HepG2 (cell line): ENCODE results near the gene PIP5K1A. TPM values are rescaled to one million over a fixed set of nuclear protein-coding genes. Genes with fewer than 3 reads are reported as not detected.

Experiments used
- BCL3 ChIP-seq: sonication (generic); formaldehyde crosslinking; IDR thresholded peaks from 2 replicates; pipeline ENCODE4 v1.5.1; 2020; ENCODE audit warnings: mild to moderate bottlenecking, missing genetic modification reagents, moderate library complexity
- ETS1 ChIP-seq: sonication (generic); formaldehyde crosslinking; IDR thresholded peaks from 2 replicates; pipeline ENCODE4 v1.4.0; 2020; ENCODE audit warnings: missing genetic modification reagents
- GTF2F1 ChIP-seq: fragments of 150-350 bp; IDR thresholded peaks from 2 replicates; pipeline ENCODE4 v1.6.1; 2014; ENCODE audit warnings: low read length
- HMG20B ChIP-seq: conservative IDR thresholded peaks from 2 replicates; pipeline ENCODE4 v1.6.1; 2016; ENCODE audit warnings: missing genetic modification reagents, missing compliant biosample characterization
- HOXA7 ChIP-seq: sonication (generic); formaldehyde crosslinking; IDR thresholded peaks from 2 replicates; pipeline ENCODE4 v1.8.1; 2022; ENCODE audit warnings: mild to moderate bottlenecking, missing genetic modification reagents, moderate library complexity
- MEIS2 ChIP-seq: sonication (generic); formaldehyde crosslinking; IDR thresholded peaks from 2 replicates; pipeline ENCODE4 v1.9.0; 2021; ENCODE audit warnings: mild to moderate bottlenecking, missing genetic modification reagents
- MIXL1 ChIP-seq: IDR thresholded peaks from 2 replicates; pipeline ENCODE4 v1.6.1; 2016
- MXD3 ChIP-seq: IDR thresholded peaks from 2 replicates; pipeline ENCODE4 v1.6.1; 2016; ENCODE audit warnings: mild to moderate bottlenecking, missing biosample characterization, missing genetic modification reagents
- NCOA2 ChIP-seq: sonication (generic); formaldehyde crosslinking; IDR thresholded peaks from 2 replicates; pipeline ENCODE4 v1.8.0; 2022; ENCODE audit warnings: inconsistent platforms
- NFRKB ChIP-seq: fragments of 450-650 bp; IDR thresholded peaks from 2 replicates; pipeline ENCODE4 v1.6.1; 2017
- PLRG1 ChIP-seq: fragments of 450-650 bp; conservative IDR thresholded peaks from 2 replicates; pipeline ENCODE4 v1.6.1; 2016
- REL ChIP-seq: sonication (generic); formaldehyde crosslinking; conservative IDR thresholded peaks from 2 replicates; pipeline ENCODE4 v1.8.0; 2022; ENCODE audit warnings: mild to moderate bottlenecking, missing genetic modification reagents, moderate library complexity
- STAG1 ChIP-seq: sonication (generic); formaldehyde crosslinking; IDR thresholded peaks from 2 replicates; pipeline ENCODE4 v1.4.0; 2020; ENCODE audit warnings: missing genetic modification reagents
- SUZ12 ChIP-seq: fragments of 150-350 bp; IDR thresholded peaks from 2 replicates; pipeline ENCODE4 v1.6.1; 2014; ENCODE audit warnings: low read depth, low read length
- TFDP1 ChIP-seq: IDR thresholded peaks from 2 replicates; pipeline ENCODE4 v1.6.1; 2016; ENCODE audit warnings: missing compliant biosample characterization, missing genetic modification reagents, borderline replicate concordance
- ZNF292 ChIP-seq: sonication (generic); formaldehyde crosslinking; IDR thresholded peaks from 2 replicates; pipeline ENCODE4 v1.8.1; 2022; ENCODE audit warnings: mild to moderate bottlenecking, low read depth, missing genetic modification reagents, borderline replicate concordance
- ZNF34 ChIP-seq: sonication (generic); formaldehyde crosslinking; IDR thresholded peaks from 2 replicates; pipeline ENCODE4 v1.4.0; 2020; ENCODE audit warnings: mild to moderate bottlenecking, missing genetic modification reagents, borderline replicate concordance
- ZNF383 ChIP-seq: sonication (generic); formaldehyde crosslinking; IDR thresholded peaks from 2 replicates; pipeline ENCODE4 v1.4.0; 2020; ENCODE audit warnings: missing genetic modification reagents, mild to moderate bottlenecking, borderline replicate concordance
- ZNF563 ChIP-seq: sonication (generic); formaldehyde crosslinking; IDR thresholded peaks from 2 replicates; pipeline ENCODE4 v1.8.0; 2022; ENCODE audit warnings: mild to moderate bottlenecking, moderate library complexity, missing genetic modification reagents
- ZNF674 ChIP-seq: sonication (generic); formaldehyde crosslinking; IDR thresholded peaks from 2 replicates; pipeline ENCODE4 v1.5.0; 2020; ENCODE audit warnings: low read depth, mild to moderate bottlenecking, missing genetic modification reagents
- ZNF766 ChIP-seq: sonication (generic); formaldehyde crosslinking; IDR thresholded peaks from 2 replicates; pipeline ENCODE4 v1.5.0; 2020; ENCODE audit warnings: missing genetic modification reagents, borderline replicate concordance
- ZNF775 ChIP-seq: sonication (generic); formaldehyde crosslinking; IDR thresholded peaks from 2 replicates; pipeline ENCODE4 v1.4.0; 2020; ENCODE audit warnings: missing genetic modification reagents, mild to moderate bottlenecking, moderate library complexity, borderline replicate concordance
- polyA plus RNA-seq, 8 experiments: library from polyadenylated mRNA; depleted of rRNA in 3 of 8; stranded (reverse) in 7 of 8; unstranded in 1 of 8; fragments of >200 nt; fragmentation: Illumina TruSeq in 4 of 8; extraction: Trizol in 4 of 8; gene quantifications; 2 replicates each; pipeline versions ENCODE4 v1.2.1 to v1.2.3, GENCODE V29; 2011 to 2016; ENCODE audit warnings: low read depth in 4 of 8, missing spikeins in 1 of 8, mixed read lengths in 1 of 8; ENCODE audit not compliant: insufficient read depth in 1 of 8
- total RNA-seq, 5 experiments: library from RNA; depleted of rRNA; stranded (reverse); fragments of >200 nt; fragmentation: Illumina TruSeq; extraction: Trizol; gene quantifications; 2 replicates each; pipeline ENCODE4 v1.2.3, GENCODE V29; 2016; ENCODE audit warnings: low read depth in 1 of 5
- TF ChIP-seq, protein P1 (sequence below): sonication (generic); formaldehyde crosslinking; IDR thresholded peaks from 2 replicates; pipeline ENCODE4 v1.4.0; 2020; ENCODE audit warnings: missing genetic modification reagents
- TF ChIP-seq, protein P2 (sequence below): sonication (generic); formaldehyde crosslinking; IDR thresholded peaks from 2 replicates; pipeline ENCODE4 v1.4.0; 2020; ENCODE audit warnings: mild to moderate bottlenecking, missing genetic modification reagents

Gene PIP5K1A
- total and polyA plus RNA-seq, 2 of the 13 experiments (the other 11 are each of a cell fraction or from before 2014, with no cell fraction given), result 45.3 to 65.1 TPM

GRCh38 chr1:151196292-151196800, 2.0 kb upstream of the PIP5K1A start (continued):
- TF ChIP-seq ZNF766 (no peak), ZNF34 (CRISPR knock-in tag) (no peak), TFDP1 (CRISPR knock-in tag) (no peak), ZNF674 (CRISPR knock-in tag) (0 out of 2 replicates have a peak, but pooled peaks have one; percentile 19), ZNF383 (CRISPR knock-in tag) (no peak), PLRG1 (no peak), MEIS2 (CRISPR knock-in tag) (no peak), HMG20B (CRISPR knock-in tag) (no peak), ETS1 (CRISPR knock-in tag) (no peak), NFRKB (no peak), SUZ12 (no peak), ZNF563 (CRISPR knock-in tag) (no peak; the same call in 1 of the 2 replicates), BCL3 (CRISPR knock-in tag) (no peak), HOXA7 (CRISPR knock-in tag) (no peak), NCOA2 (CRISPR knock-in tag) (no peak), GTF2F1 (no peak), STAG1 (CRISPR knock-in tag) (peak; percentile 48), REL (0 out of 2 replicates have a peak, but pooled peaks have one; percentile 32), ZNF292 (CRISPR knock-in tag) (peak; percentile 10; the same call in 1 of the 2 replicates), MXD3 (no peak), ZNF775 (CRISPR knock-in tag) (peak; percentile 27; the same call in 1 of the 2 replicates), MIXL1 (0 out of 2 replicates have a peak, but pooled peaks have one; percentile 39)
- TF ChIP-seq, protein P1, sequence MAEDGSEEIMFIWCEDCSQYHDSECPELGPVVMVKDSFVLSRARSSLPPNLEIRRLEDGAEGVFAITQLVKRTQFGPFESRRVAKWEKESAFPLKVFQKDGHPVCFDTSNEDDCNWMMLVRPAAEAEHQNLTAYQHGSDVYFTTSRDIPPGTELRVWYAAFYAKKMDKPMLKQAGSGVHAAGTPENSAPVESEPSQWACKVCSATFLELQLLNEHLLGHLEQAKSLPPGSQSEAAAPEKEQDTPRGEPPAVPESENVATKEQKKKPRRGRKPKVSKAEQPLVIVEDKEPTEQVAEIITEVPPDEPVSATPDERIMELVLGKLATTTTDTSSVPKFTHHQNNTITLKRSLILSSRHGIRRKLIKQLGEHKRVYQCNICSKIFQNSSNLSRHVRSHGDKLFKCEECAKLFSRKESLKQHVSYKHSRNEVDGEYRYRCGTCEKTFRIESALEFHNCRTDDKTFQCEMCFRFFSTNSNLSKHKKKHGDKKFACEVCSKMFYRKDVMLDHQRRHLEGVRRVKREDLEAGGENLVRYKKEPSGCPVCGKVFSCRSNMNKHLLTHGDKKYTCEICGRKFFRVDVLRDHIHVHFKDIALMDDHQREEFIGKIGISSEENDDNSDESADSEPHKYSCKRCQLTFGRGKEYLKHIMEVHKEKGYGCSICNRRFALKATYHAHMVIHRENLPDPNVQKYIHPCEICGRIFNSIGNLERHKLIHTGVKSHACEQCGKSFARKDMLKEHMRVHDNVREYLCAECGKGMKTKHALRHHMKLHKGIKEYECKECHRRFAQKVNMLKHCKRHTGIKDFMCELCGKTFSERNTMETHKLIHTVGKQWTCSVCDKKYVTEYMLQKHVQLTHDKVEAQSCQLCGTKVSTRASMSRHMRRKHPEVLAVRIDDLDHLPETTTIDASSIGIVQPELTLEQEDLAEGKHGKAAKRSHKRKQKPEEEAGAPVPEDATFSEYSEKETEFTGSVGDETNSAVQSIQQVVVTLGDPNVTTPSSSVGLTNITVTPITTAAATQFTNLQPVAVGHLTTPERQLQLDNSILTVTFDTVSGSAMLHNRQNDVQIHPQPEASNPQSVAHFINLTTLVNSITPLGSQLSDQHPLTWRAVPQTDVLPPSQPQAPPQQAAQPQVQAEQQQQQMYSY (CRISPR knock-in tag), result 0 out of 2 replicates have a peak, but pooled peaks have one; percentile 19
- TF ChIP-seq, protein P2, sequence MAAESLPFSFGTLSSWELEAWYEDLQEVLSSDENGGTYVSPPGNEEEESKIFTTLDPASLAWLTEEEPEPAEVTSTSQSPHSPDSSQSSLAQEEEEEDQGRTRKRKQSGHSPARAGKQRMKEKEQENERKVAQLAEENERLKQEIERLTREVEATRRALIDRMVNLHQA (CRISPR knock-in tag), result no peak
